Tibial nerve (tissue), 4 donors: ENCODE data around the gene CNTNAP4. TPM values are rescaled to one million over a fixed set of nuclear protein-coding genes. Genes with fewer than 3 reads are reported as not detected.

Experiments used
- DNase-seq, 2 donors: peaks; one replicate each; pipeline ENCODE4 v3.0.0-alpha.2; 2019; ENCODE audit warnings: low spot score in 2 of 2
- H3K27ac ChIP-seq, 4 donors: fragments of 200-600 bp; sonication (generic) in 3 of 4; one replicate each; pipeline ENCODE4 v1.5.1; 2017 to 2019; ENCODE audit warnings: mild to moderate bottlenecking in 1 of 4
- H3K27me3 ChIP-seq, 2 donors: fragments of 200-600 bp; sonication (generic) in 1 of 2; one replicate each; pipeline versions ENCODE4 v1.5.1 to v1.6.0; 2017 to 2019
- H3K36me3 ChIP-seq, 3 donors: fragments of 200-600 bp; sonication (generic); one replicate each; pipeline ENCODE4 v1.5.1; 2018 to 2019
- H3K4me1 ChIP-seq, 4 donors: fragments of 200-600 bp; sonication (generic) in 3 of 4; one replicate each; pipeline ENCODE4 v1.5.1; 2017 to 2019
- H3K4me3 ChIP-seq, 4 donors: fragments of 200-600 bp; sonication (generic) in 3 of 4; one replicate each; pipeline ENCODE4 v1.5.1; 2017 to 2019; ENCODE audit warnings: mild to moderate bottlenecking in 1 of 4, moderate library complexity in 1 of 4
- H3K9me3 ChIP-seq, 4 donors: fragments of 200-600 bp; sonication (generic) in 3 of 4; one replicate each; pipeline ENCODE4 v1.5.1; 2017 to 2019
- CTCF ChIP-seq, 5 experiments: fragments of 200-600 bp in 3 of 5; fragments of 450-650 bp in 2 of 5; sonication (generic) in 3 of 5; IDR thresholded peaks; one replicate each; pipeline ENCODE4 v1.5.1; 2016 to 2019; ENCODE audit warnings: antibody characterized with exemption in 5 of 5, mild to moderate bottlenecking in 3 of 5, moderate library complexity in 2 of 5
- EP300 ChIP-seq, 2 donors: sonication (generic); formaldehyde crosslinking; IDR thresholded peaks; one replicate each; pipeline ENCODE4 v1.6.1; 2017; ENCODE audit warnings: antibody characterized with exemption in 2 of 2, mild to moderate bottlenecking in 1 of 2
- POLR2A ChIP-seq, 2 donors: fragments of 450-650 bp; IDR thresholded peaks; one replicate each; pipeline ENCODE4 v1.6.1; 2017; ENCODE audit warnings: antibody characterized with exemption in 2 of 2, mild to moderate bottlenecking in 2 of 2, moderate library complexity in 2 of 2
- WGBS, 2 donors: methylation state at CpG; one replicate each; pipeline ENCODE4 v1.1.5; 2018; 5-methylcytosine and 5-hydroxymethylcytosine counted together
- total RNA-seq, 4 donors: library from RNA; depleted of rRNA; stranded (reverse); fragments of >200 nt; gene quantifications; one replicate each; pipeline ENCODE4 v1.1.0, GENCODE V29; 2016

CNTNAP4 gene
- total RNA-seq, 4 donors from 2014 or later = 0.22 to 0.30 TPM; not detected in 2

DNA sequence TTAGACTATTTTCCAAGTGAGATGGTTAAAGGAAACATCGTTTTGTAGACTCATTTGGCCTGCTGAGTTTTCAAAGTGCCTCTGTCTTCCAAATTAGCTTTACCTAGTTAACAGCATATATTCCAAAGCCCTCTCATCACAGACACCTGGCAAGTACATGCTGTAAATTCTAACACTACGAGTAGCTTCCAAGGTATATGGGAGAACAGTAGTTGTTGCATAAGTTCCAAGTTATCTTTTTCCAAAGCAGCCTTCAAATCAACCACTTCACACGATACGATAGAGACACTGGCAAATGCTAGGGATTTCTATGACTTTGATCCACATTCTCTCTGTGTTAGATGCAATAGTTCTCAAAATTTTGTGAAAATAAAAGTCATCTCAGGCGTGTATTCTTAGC lies 299.3 kb downstream of the CNTNAP4 start:
- no peaks in the 10 kb centered on the region for H3K4me1 ChIP-seq
- no peak for DNase-seq
- H3K9me3 ChIP-seq = no peaks in the 10 kb centered on the region
- WGBS, 2 donors = 49 to 53% methylated on average over 5 of the region's 5 CpGs
- no peak overlapping the region for H3K4me3 ChIP-seq
- H3K36me3 ChIP-seq = no peaks in the 10 kb centered on the region
- no peaks in the 10 kb centered on the region for H3K27me3 ChIP-seq
- no peak for TF ChIP-seq EP300 (IDR thresholded peaks at IDR 0.05)
- TF ChIP-seq CTCF (IDR thresholded peaks at IDR 0.05) = no peak
- TF ChIP-seq POLR2A (IDR thresholded peaks at IDR 0.05) = no peak
- no peak overlapping the region for H3K27ac ChIP-seq

DNA sequence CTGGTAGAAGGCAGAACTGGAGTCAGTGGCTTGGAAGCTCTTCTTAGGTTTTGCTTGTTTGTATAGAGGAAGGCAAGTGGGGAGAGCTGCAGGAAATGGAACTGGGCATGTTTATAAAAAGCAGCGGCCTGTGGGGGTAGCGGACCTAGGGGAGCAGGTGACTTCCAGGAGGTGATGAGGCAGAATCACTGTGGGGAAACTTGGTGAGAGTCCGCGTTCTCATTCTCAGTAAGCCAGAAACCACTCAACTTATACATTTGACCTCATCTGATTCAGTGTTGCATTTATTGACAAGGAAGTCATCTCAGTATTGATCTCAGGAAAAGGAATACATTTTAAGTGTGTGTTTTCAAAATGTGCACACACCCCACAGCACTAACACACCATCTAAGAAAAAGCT lies 299.8 kb downstream of the CNTNAP4 start:
- Histone ChIP-seq H3K4me3 (no peak overlapping the region), H3K36me3 (no peaks in the 10 kb centered on the region), H3K27ac (no peak overlapping the region), H3K9me3 (no peaks in the 10 kb centered on the region), H3K4me1 (no peaks in the 10 kb centered on the region), H3K27me3 (no peaks in the 10 kb centered on the region)
- 72 to 82% methylated on average over 4 of the region's 4 CpGs for whole genome bisulfite sequencing, 2 donors
- DNase-seq = no peak
- TF ChIP-seq EP300 (IDR thresholded peaks at IDR 0.05) = no peak
- no peak for TF ChIP-seq CTCF (IDR thresholded peaks at IDR 0.05)
- no peak for TF ChIP-seq POLR2A (IDR thresholded peaks at IDR 0.05)

DNA sequence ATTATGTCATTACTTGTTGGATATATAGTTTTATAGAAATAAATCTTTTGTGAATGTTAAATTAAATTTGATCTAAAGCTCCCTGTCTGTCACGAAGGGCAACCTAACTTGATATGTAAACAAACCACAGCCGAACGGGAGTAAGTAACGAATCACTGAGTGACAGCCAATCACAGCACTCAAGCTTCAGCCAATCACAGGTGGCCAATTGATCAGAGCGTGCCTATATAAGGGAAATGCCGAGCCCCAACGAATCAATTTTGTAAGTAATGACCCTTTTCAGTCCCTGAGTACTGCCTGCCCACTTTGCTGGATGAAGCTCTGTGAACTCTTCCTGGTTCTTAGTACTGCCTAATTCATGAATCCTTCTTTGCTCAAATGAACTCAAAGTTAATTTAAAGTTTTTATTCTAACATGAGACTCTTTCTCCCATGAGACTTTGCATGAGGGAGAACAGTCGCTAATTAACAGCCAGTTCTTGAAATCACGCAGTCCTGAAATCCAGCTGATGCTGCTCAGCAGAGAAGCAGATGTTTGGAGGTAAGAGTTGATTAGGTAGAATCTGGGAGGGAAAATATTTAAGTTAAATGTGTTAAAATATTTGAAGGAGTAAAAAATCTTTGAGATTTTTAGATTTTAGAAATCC lies 302.2 kb downstream of the CNTNAP4 start:
- no peak overlapping the region for H3K27ac ChIP-seq
- TF ChIP-seq CTCF (IDR thresholded peaks at IDR 0.05) (no peak), POLR2A (IDR thresholded peaks at IDR 0.05) (no peak), EP300 (IDR thresholded peaks at IDR 0.05) (no peak)

DNA sequence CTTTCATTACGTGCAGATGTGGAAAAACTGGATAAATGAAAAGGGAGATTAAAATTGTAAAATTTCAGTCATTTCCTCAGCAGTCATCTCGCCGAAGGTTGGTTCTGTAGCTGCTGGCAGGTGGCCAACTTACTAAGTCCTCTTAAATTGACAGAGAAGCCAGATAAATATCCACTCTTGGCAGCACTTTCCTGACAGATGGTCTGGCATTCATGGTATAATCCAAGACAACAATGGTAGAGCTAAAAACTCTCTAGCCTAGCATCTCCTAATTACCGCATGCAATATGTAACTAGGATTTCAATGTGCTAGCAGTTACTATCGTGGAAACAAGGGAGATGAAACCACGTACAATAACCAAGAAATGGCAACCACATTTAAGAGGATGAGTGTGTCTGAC lies 306.3 kb downstream of the CNTNAP4 start:
- TF ChIP-seq POLR2A (IDR thresholded peaks at IDR 0.05) (no peak), EP300 (IDR thresholded peaks at IDR 0.05) (no peak), CTCF (IDR thresholded peaks at IDR 0.05) (no peak)
- H3K27me3 ChIP-seq = no peaks in the 10 kb centered on the region

More for the DNA sequence above, 302.2 kb downstream of the CNTNAP4 start:
- no peak overlapping the region for H3K4me3 ChIP-seq
- DNase-seq = no peak
- no peaks in the 10 kb centered on the region for H3K36me3 ChIP-seq
- no peaks in the 10 kb centered on the region for H3K27me3 ChIP-seq
- H3K4me1 ChIP-seq = no peaks in the 10 kb centered on the region
- no peaks in the 10 kb centered on the region for H3K9me3 ChIP-seq
- WGBS, 2 donors = 79 to 81% methylated on average over 9 of the region's 9 CpGs

DNA sequence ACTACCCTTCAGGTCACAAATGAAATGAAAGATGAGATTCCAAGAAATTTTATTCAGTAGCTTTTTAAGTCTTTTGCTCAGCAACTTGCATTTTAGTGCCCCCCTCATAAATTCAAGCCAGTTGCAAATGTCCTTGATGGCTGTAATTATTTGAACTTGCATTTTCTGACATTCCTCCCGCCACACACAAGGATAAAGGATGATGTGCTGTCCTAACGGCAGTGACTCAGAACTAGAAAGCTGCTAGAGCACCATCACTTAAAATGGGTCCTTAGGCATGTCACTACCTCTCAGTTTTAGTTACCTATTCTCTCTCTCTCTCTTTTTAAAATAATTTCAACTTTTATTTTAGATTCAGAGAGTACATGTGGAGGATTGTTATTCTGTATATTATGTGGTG lies 306.7 kb downstream of the CNTNAP4 start:
- no peak for DNase-seq
- Histone ChIP-seq H3K4me3 (no peak overlapping the region), H3K27ac (no peak overlapping the region), H3K27me3 (no peaks in the 10 kb centered on the region), H3K4me1 (no peaks in the 10 kb centered on the region), H3K36me3 (no peaks in the 10 kb centered on the region), H3K9me3 (no peaks in the 10 kb centered on the region)
- TF ChIP-seq POLR2A (IDR thresholded peaks at IDR 0.05) (no peak), EP300 (IDR thresholded peaks at IDR 0.05) (no peak), CTCF (IDR thresholded peaks at IDR 0.05) (no peak)
- WGBS, 2 donors = 79 to 87% methylated on average over 2 of the region's 2 CpGs

More for the DNA sequence above, 306.3 kb downstream of the CNTNAP4 start:
- H3K9me3 ChIP-seq = no peaks in the 10 kb centered on the region
- H3K4me3 ChIP-seq = no peak overlapping the region
- WGBS, 2 donors = 37 to 50% methylated on average over 6 of the region's 6 CpGs
- H3K4me1 ChIP-seq = no peaks in the 10 kb centered on the region
- peak in 1 of 2 donors; percentile 12 for DNase-seq
- H3K27ac ChIP-seq = no peak overlapping the region
- no peaks in the 10 kb centered on the region for H3K36me3 ChIP-seq
